ENCODE measurements around the gene ANOS1. TPM values are rescaled to one million over a fixed set of nuclear protein-coding genes. Genes with fewer than 3 reads are reported as not detected.
A peak's percentile ranks its signal among the peaks of the same experiment; 100 is the strongest.
"Not testable (repeated sequence)": the region's sequence is repeated elsewhere in the genome, so short reads cannot be mapped to it uniquely, and the experiment has no call there.

The ANOS1 gene
- total RNA-seq, 1 experiment from 2014 or later, result 0.22 TPM

GRCh38 chrX:8504451-8504850, 227.5 kb downstream of the ANOS1 start:
- Histone ChIP-seq H3K79me2 (ENCODE audit: low read depth) (no peaks in the 10 kb centered on the region), H3K36me3 (ENCODE audit: low read depth) (no peaks in the 10 kb centered on the region), H3F3A (ENCODE audit: insufficient read depth, low read depth) (peaks cover 5% of the 10 kb centered on the region; the same call in 1 of the 2 replicates), H3K4me3 (no peak overlapping the region), H4K20me1 (ENCODE audit: insufficient read depth) (no peaks in the 10 kb centered on the region), H3K9me2 (ENCODE audit: insufficient read depth) (no peaks in the 10 kb centered on the region), H3K4me2 (peak overlapping the region; percentile 52), H3K4me1 (replicated peaks; ENCODE audit: insufficient read depth) (peaks cover 15% of the 10 kb centered on the region), H2AFZ (peak overlapping the region; percentile 36; the same call in 1 of the 2 replicates), H3K27ac (peak overlapping the region; percentile 82), H3K27me3 (ENCODE audit: insufficient read depth, low read depth) (no peaks in the 10 kb centered on the region), H3K9me3 (ENCODE audit: insufficient read depth, low read depth) (no peaks in the 10 kb centered on the region)
- peak; percentile 29 to 78 for DNase-seq
- intact Hi-C loops (cut with micrococcal nuclease; ENCODE audit: unreplicated experiment), result no loop called here
- POLR2A ChIA-PET (ENCODE audit: unreplicated experiment), result interaction anchor here (0.6 kb wide), 1 partner anchor 99 kb away, joined by 3 read pairs; no protein-coding TSS in a partner anchor
- no TSS peak for BruUV-seq (replicated peaks)
- CTCF ChIA-PET, result no interaction called here
- TF ChIP-seq CTCF (conservative IDR thresholded peaks at IDR 0.05) (no peak), EZH2 (IDR thresholded peaks at IDR 0.05; ENCODE audit: low read depth) (no peak)

- DNase-seq; H3K27me3 ChIP-seq (ENCODE audit: insufficient read depth, low read depth); H3K9me3 ChIP-seq (ENCODE audit: insufficient read depth, low read depth); H3K36me3 ChIP-seq (ENCODE audit: low read depth); CTCF ChIA-PET; H4K20me1 ChIP-seq (ENCODE audit: insufficient read depth); POLR2A ChIA-PET (ENCODE audit: unreplicated experiment); intact Hi-C loops (cut with micrococcal nuclease; ENCODE audit: unreplicated experiment); BruUV-seq (replicated peaks); H3K27ac ChIP-seq; H3K9me2 ChIP-seq (ENCODE audit: insufficient read depth); H3K4me2 ChIP-seq; H3K79me2 ChIP-seq (ENCODE audit: low read depth); H3F3A ChIP-seq (ENCODE audit: insufficient read depth, low read depth); H2AFZ ChIP-seq; H3K4me3 ChIP-seq: not testable (repeated sequence)
- H3K4me1 ChIP-seq (replicated peaks; ENCODE audit: insufficient read depth), result peaks cover 15% of the 10 kb centered on the region
Observed at GRCh38 chrX:8502101-8502500, 229.8 kb downstream of the ANOS1 start.

- H3K27ac ChIP-seq, result no peak overlapping the region
- H3K9me2 ChIP-seq (ENCODE audit: insufficient read depth), result no peaks in the 10 kb centered on the region
- peaks cover 14% of the 10 kb centered on the region for H3K4me1 ChIP-seq (replicated peaks; ENCODE audit: insufficient read depth)
- H3K4me3 ChIP-seq, result no peak overlapping the region
- H2AFZ ChIP-seq, result no peak overlapping the region
- no peak for DNase-seq
- peaks cover 5% of the 10 kb centered on the region; the same call in 1 of the 2 replicates for H3F3A ChIP-seq (ENCODE audit: insufficient read depth, low read depth)
- H4K20me1 ChIP-seq (ENCODE audit: insufficient read depth), result no peaks in the 10 kb centered on the region
- intact Hi-C loops (cut with micrococcal nuclease; ENCODE audit: unreplicated experiment), result no loop called here
- no peaks in the 10 kb centered on the region for H3K9me3 ChIP-seq (ENCODE audit: insufficient read depth, low read depth)
- ChIA-PET POLR2A (ENCODE audit: unreplicated experiment) (no interaction called here), CTCF (no interaction called here)
- H3K4me2 ChIP-seq, result no peak overlapping the region
- H3K36me3 ChIP-seq (ENCODE audit: low read depth), result no peaks in the 10 kb centered on the region
- H3K27me3 ChIP-seq (ENCODE audit: insufficient read depth, low read depth), result no peaks in the 10 kb centered on the region
- no TSS peak for BruUV-seq (replicated peaks)
- no peaks in the 10 kb centered on the region for H3K79me2 ChIP-seq (ENCODE audit: low read depth)
- TF ChIP-seq EZH2 (IDR thresholded peaks at IDR 0.05; ENCODE audit: low read depth), result no peak
Observed at GRCh38 chrX:8500203-8500602, 231.7 kb downstream of the ANOS1 start.

GRCh38 chrX:8495036-8495435, 236.9 kb downstream of the ANOS1 start:
- H3K79me2 ChIP-seq (ENCODE audit: low read depth); intact Hi-C loops (cut with micrococcal nuclease; ENCODE audit: unreplicated experiment); BruUV-seq (replicated peaks); H3F3A ChIP-seq (ENCODE audit: insufficient read depth, low read depth); H3K9me3 ChIP-seq (ENCODE audit: insufficient read depth, low read depth); H3K36me3 ChIP-seq (ENCODE audit: low read depth); H2AFZ ChIP-seq; H3K27ac ChIP-seq; H4K20me1 ChIP-seq (ENCODE audit: insufficient read depth); H3K4me1 ChIP-seq (replicated peaks; ENCODE audit: insufficient read depth); H3K9me2 ChIP-seq (ENCODE audit: insufficient read depth); H3K27me3 ChIP-seq (ENCODE audit: insufficient read depth, low read depth); DNase-seq; CTCF ChIA-PET; H3K4me3 ChIP-seq; H3K4me2 ChIP-seq; POLR2A ChIA-PET (ENCODE audit: unreplicated experiment): not testable (repeated sequence)

All from PC-9 (cell line).